SU-DHL-6 (cell line): ENCODE results near the gene SLC13A2.

Experiments
- H2AFZ ChIP-seq: fragments of 200-600 bp; sonication (generic); 2 replicates; pipeline ENCODE4 v1.6.1; 2014; ENCODE audit warnings: low read depth, mild to moderate bottlenecking, moderate library complexity, mixed read lengths, antibody characterized with exemption, low read length; ENCODE audit not compliant: severe bottlenecking
- H3F3A ChIP-seq: fragments of 200-600 bp; shearing (Covaris generic); 2 replicates; pipeline ENCODE4 v1.6.0; 2016; ENCODE audit warnings: antibody characterized with exemption, mild to moderate bottlenecking; ENCODE audit not compliant: insufficient read depth
- H3K27ac ChIP-seq: fragments of 200-600 bp; sonication (generic); 2 replicates; pipeline ENCODE4 v1.5.1; 2016; ENCODE audit warnings: low read depth, mild to moderate bottlenecking, low read length, moderate library complexity, mixed read lengths
- H3K27me3 ChIP-seq: fragments of 200-600 bp; sonication (generic), shearing (Covaris generic); 2 replicates; pipeline ENCODE4 v1.6.0; 2014; ENCODE audit warnings: mild to moderate bottlenecking, low read length
- H3K36me3 ChIP-seq: fragments of 200-600 bp; sonication (generic); 2 replicates; pipeline ENCODE4 v1.6.1; 2014; ENCODE audit warnings: mild to moderate bottlenecking, low read length, mixed read lengths
- H3K4me2 ChIP-seq: fragments of 300-600, 200-600 bp; shearing (Covaris generic), sonication (generic); 2 replicates; pipeline ENCODE4 v1.6.0; 2014; ENCODE audit warnings: low read length, low read depth, mild to moderate bottlenecking; ENCODE audit not compliant: poor library complexity, severe bottlenecking
- H3K4me3 ChIP-seq: fragments of 200-600 bp; sonication (generic); 2 replicates; pipeline ENCODE4 v1.5.1; 2014; ENCODE audit warnings: antibody characterized with exemption, low read length, mild to moderate bottlenecking, mixed read lengths; ENCODE audit not compliant: insufficient read depth, poor library complexity, severe bottlenecking
- H3K79me2 ChIP-seq: fragments of 200-600 bp; sonication (generic); 2 replicates; pipeline ENCODE4 v1.6.1; 2014; ENCODE audit warnings: mild to moderate bottlenecking, low read length, moderate library complexity; ENCODE audit not compliant: insufficient read depth
- H3K9ac ChIP-seq: fragments of 200-600 bp; sonication (generic); 2 replicates; pipeline ENCODE4 v1.7.0; 2014; ENCODE audit warnings: mild to moderate bottlenecking, low read length
- H3K9me2 ChIP-seq: fragments of 200-600 bp; sonication (generic); replicated peaks from 2 replicates; pipeline ENCODE4 v1.6.1; 2014; ENCODE audit warnings: low read length; ENCODE audit not compliant: insufficient read depth
- H3K9me3 ChIP-seq: fragments of 200-600 bp; sonication (generic); 2 replicates; pipeline ENCODE4 v1.6.1; 2014; ENCODE audit warnings: low read length, mixed read lengths; ENCODE audit not compliant: insufficient read depth
- H4K20me1 ChIP-seq: fragments of 200-600 bp; sonication (generic); 2 replicates; pipeline ENCODE4 v1.6.1; 2014; ENCODE audit warnings: low read depth, mild to moderate bottlenecking, antibody characterized with exemption, low read length, moderate library complexity, mixed read lengths
- EZH2phosphoT487 ChIP-seq: fragments of 200-600 bp; sonication (generic), shearing (Covaris generic); conservative IDR thresholded peaks from 2 replicates; pipeline ENCODE4 v1.6.1; 2018; ENCODE audit warnings: mild to moderate bottlenecking, antibody characterized with exemption, low read length, moderate library complexity, mixed read lengths
- TF ChIP-seq, protein P1 (sequence below): fragments of 200-600 bp; sonication (generic); IDR thresholded peaks from one replicate; pipeline ENCODE4 v1.5.1; 2017; ENCODE audit warnings: antibody characterized with exemption, mild to moderate bottlenecking, low read length, moderate library complexity; ENCODE audit not compliant: insufficient read depth, poor library complexity, severe bottlenecking

The SLC13A2 gene

DNA sequence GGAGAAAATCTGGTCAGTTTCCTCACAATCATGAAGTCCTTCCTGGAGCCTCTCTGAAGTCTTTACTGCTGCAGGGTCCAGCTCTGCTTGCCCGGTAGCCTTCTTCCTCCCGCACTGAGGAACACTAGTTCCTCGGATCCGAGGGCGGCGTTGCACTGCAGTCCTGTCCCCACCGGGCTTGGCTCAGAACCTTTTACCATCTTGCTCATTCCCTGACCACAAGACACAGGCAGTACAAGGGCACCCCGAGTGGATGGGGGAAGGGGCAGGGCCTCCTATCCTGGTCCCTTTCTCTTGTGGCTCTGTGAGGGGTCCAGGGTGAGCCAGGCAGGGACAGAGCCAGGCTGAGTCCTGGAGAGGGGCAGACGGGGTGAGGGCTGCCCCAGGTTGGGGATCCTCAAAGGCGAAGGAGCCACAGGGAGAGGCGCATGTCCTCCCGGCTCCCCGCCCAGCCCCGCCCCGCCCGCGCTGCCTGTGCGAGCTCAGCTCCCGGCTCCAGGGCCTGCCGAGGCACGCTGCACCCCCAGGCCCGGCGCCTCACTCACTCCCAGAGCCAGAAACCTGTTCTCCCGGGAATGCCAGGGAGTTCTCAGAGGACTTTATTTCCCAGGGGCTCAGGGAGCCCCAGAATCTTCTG lies 34.2 kb downstream of the SLC13A2 start:
- Histone ChIP-seq H3K4me2 (no peak overlapping the region), H3K36me3 (no peaks in the 10 kb centered on the region), H3K9me3 (no peaks in the 10 kb centered on the region), H3K27me3 (no peaks in the 10 kb centered on the region), H3K4me3 (no peak overlapping the region), H2AFZ (no peak overlapping the region), H3F3A (no peaks in the 10 kb centered on the region), H3K9me2 (no peaks in the 10 kb centered on the region), H3K9ac (no peak overlapping the region), H3K27ac (no peak overlapping the region), H4K20me1 (no peaks in the 10 kb centered on the region), H3K79me2 (no peaks in the 10 kb centered on the region)
- no peak for TF ChIP-seq EZH2phosphoT487
- TF ChIP-seq, protein P1, sequence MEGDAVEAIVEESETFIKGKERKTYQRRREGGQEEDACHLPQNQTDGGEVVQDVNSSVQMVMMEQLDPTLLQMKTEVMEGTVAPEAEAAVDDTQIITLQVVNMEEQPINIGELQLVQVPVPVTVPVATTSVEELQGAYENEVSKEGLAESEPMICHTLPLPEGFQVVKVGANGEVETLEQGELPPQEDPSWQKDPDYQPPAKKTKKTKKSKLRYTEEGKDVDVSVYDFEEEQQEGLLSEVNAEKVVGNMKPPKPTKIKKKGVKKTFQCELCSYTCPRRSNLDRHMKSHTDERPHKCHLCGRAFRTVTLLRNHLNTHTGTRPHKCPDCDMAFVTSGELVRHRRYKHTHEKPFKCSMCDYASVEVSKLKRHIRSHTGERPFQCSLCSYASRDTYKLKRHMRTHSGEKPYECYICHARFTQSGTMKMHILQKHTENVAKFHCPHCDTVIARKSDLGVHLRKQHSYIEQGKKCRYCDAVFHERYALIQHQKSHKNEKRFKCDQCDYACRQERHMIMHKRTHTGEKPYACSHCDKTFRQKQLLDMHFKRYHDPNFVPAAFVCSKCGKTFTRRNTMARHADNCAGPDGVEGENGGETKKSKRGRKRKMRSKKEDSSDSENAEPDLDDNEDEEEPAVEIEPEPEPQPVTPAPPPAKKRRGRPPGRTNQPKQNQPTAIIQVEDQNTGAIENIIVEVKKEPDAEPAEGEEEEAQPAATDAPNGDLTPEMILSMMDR = no peak

DNA sequence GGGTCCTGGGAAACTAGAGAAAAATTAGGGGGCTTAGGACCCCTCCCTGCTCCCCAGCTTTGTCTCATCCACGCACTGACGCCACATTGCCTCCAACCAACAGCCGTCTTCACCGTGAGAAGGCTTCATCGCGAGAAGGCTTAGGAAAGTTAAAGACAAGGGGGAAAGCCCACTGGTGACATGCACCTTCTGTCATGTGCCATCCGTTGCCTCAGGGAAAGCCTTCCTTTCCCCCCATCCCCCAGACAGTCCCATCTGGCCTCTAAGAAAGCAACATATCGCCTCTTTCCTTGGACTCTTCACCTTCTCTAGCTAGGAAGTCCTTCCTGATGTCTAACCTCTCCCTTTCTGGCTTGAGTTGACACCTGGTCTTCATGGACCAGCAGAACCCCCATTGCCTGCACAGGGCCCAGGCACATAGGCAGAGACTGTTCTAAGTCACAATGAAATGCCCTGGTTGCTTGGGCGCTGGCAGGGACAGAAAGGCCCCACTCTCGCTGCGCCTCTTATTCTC lies 34.8 kb downstream of the SLC13A2 start:
- no peaks in the 10 kb centered on the region for H3K9me3 ChIP-seq
- H3K79me2 ChIP-seq = no peaks in the 10 kb centered on the region
- H3F3A ChIP-seq = no peaks in the 10 kb centered on the region
- H3K9me2 ChIP-seq = no peaks in the 10 kb centered on the region
- H4K20me1 ChIP-seq = no peaks in the 10 kb centered on the region
- no peaks in the 10 kb centered on the region for H3K27me3 ChIP-seq
- H3K9ac ChIP-seq = no peak overlapping the region
- H3K27ac ChIP-seq = no peak overlapping the region
- H3K4me2 ChIP-seq = no peak overlapping the region
- TF ChIP-seq, protein P1 = no peak
- no peak for TF ChIP-seq EZH2phosphoT487
- H2AFZ ChIP-seq = no peak overlapping the region
- H3K36me3 ChIP-seq = no peaks in the 10 kb centered on the region
- no peak overlapping the region for H3K4me3 ChIP-seq

GRCh38 chr17:28509789-28510188 lies 36.3 kb downstream of the SLC13A2 start:
- H3K9me2 ChIP-seq = no peaks in the 10 kb centered on the region
- H3K27ac ChIP-seq = no peak overlapping the region
- no peaks in the 10 kb centered on the region for H4K20me1 ChIP-seq
- no peaks in the 10 kb centered on the region for H3K27me3 ChIP-seq
- H2AFZ ChIP-seq = no peak overlapping the region
- H3K4me3 ChIP-seq = no peak overlapping the region
- H3K4me2 ChIP-seq = no peak overlapping the region
- TF ChIP-seq, protein P1 = no peak
- TF ChIP-seq EZH2phosphoT487 = no peak
- no peak overlapping the region for H3K9ac ChIP-seq
- H3K36me3 ChIP-seq = no peaks in the 10 kb centered on the region
- no peaks in the 10 kb centered on the region for H3K9me3 ChIP-seq
- no peaks in the 10 kb centered on the region for H3K79me2 ChIP-seq
- H3F3A ChIP-seq = no peaks in the 10 kb centered on the region
